AG09309 (cell line): ENCODE data around the gene PILRA.

ENCODE experiments used
- DNase-seq: peaks from one replicate; pipeline ENCODE4 v3.0.0-alpha.2; 2010; ENCODE audit warnings: low read depth
- H3K4me3 ChIP-seq: 2 replicates; pipeline ENCODE4 v1.5.1; 2011; ENCODE audit warnings: mild to moderate bottlenecking, low read depth, low read length, moderate library complexity; ENCODE audit not compliant: control insufficient read depth
- CTCF ChIP-seq: IDR thresholded peaks from 2 replicates; pipeline ENCODE4 v1.5.1; 2011; ENCODE audit warnings: mild to moderate bottlenecking, low read depth, low read length, inconsistent platforms; ENCODE audit not compliant: insufficient read depth, control insufficient read depth; ENCODE audit errors: missing control alignments

PILRA gene

DNA sequence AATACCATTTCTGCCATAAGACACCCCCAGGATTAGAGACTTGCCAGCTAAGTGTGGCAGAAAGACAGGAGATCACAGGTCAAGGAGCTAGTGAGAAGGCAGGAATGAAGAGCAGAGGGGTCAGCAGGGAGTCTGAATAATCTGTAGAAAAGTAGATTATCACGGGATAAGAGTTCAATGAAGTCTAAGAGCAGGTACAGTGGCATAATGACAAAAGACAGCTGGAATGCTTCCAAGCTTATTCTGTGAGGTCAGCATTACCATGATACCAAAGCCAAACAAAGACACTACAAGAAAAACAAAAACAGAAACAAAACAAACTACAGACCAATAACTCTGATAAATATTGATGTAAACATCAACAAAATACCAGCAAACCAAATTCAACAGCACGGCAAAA, 20.8 kb downstream of the PILRA start:
- DNase-seq = no peak
- no peak for TF ChIP-seq CTCF
- no peak overlapping the region for H3K4me3 ChIP-seq

GRCh38 chr7:100396421-100396982, 23.2 kb downstream of the PILRA start:
- H3K4me3 ChIP-seq = no peak overlapping the region
- no peak for DNase-seq
- no peak for TF ChIP-seq CTCF

- DNase-seq = no peak
- H3K4me3 ChIP-seq = no peak overlapping the region
- TF ChIP-seq CTCF = no peak
These were observed 24.2 kb downstream of the PILRA start for GRCh38 chr7:100397315-100398081.

- DNase-seq = no peak
- no peak overlapping the region for H3K4me3 ChIP-seq
- TF ChIP-seq CTCF = no peak
These were observed 25.0 kb downstream of the PILRA start for GRCh38 chr7:100398239-100398638.

- DNase-seq = no peak
- TF ChIP-seq CTCF = no peak
- no peak overlapping the region for H3K4me3 ChIP-seq
These were observed 26.8 kb downstream of the PILRA start for GRCh38 chr7:100400041-100400440.

DNA sequence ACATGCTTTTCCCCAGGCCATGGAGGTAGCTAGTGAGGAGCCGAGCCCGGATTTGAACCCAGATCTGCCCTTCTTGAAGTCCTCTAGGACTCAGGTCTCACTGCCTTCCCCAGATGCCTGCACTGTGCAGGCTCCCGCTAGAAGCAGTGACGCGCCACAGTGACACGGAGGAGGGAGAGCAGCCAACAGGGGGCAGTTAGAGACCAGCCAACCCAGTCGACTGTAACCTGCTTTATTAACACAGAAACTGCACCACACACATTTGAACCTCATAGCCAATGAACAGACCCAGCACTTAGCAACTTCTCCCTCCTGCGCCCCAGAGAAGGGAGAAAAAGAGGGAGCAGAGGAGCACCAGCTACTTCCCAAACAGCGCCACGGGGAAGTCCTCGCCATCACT, 27.4 kb downstream of the PILRA start:
- DNase-seq = no peak
- H3K4me3 ChIP-seq = no peak overlapping the region
- no peak for TF ChIP-seq CTCF
